Liver (tissue), 9 donors: Measurements from ENCODE around the gene LDHAL6B. TPM values are rescaled to one million over a fixed set of nuclear protein-coding genes. Genes with fewer than 3 reads are reported as not detected.
"Not testable (repeated sequence)": the region's sequence is repeated elsewhere in the genome, so short reads cannot be mapped to it uniquely, and the experiment has no call there.

Source experiments
- DNase-seq: peaks from one replicate; pipeline ENCODE4 v3.0.0-alpha.2; 2017; ENCODE audit warnings: low spot score
- H3K27ac ChIP-seq, 2 donors: one replicate each; pipeline ENCODE4 v1.7.0; 2013; ENCODE audit warnings: inconsistent platforms in 2 of 2, low read length in 2 of 2, control low read depth in 1 of 2, low read depth in 1 of 2, mild to moderate bottlenecking in 1 of 2
- H3K27me3 ChIP-seq, 4 donors: one replicate each; pipeline versions ENCODE4 v1.6.1 to v1.7.0; 2013; ENCODE audit warnings: low read length in 3 of 4, inconsistent platforms in 1 of 4, mild to moderate bottlenecking in 1 of 4, moderate library complexity in 1 of 4; ENCODE audit not compliant: control insufficient read depth in 4 of 4, insufficient read depth in 4 of 4
- H3K36me3 ChIP-seq, 4 donors: one replicate each; pipeline versions ENCODE4 v1.6.1 to v1.7.0; 2013; ENCODE audit warnings: low read length in 3 of 4, mild to moderate bottlenecking in 3 of 4, low read depth in 1 of 4, moderate library complexity in 1 of 4; ENCODE audit not compliant: control insufficient read depth in 4 of 4, insufficient read depth in 3 of 4
- H3K4me1 ChIP-seq, 4 donors: one replicate each; pipeline versions ENCODE4 v1.6.1 to v1.7.0; 2013; ENCODE audit warnings: low read length in 3 of 4, mild to moderate bottlenecking in 3 of 4, moderate library complexity in 1 of 4; ENCODE audit not compliant: control insufficient read depth in 4 of 4, insufficient read depth in 4 of 4
- H3K4me3 ChIP-seq, 3 donors: one replicate each; pipeline versions ENCODE4 v1.6.1 to v1.7.0; 2013; ENCODE audit warnings: low read length in 3 of 3, control low read depth in 1 of 3, low read depth in 1 of 3, mild to moderate bottlenecking in 1 of 3
- H3K9ac ChIP-seq, 2 donors: one replicate each; pipeline ENCODE4 v1.7.0; 2013; ENCODE audit warnings: low read length in 2 of 2, mild to moderate bottlenecking in 2 of 2, moderate library complexity in 2 of 2, control low read depth in 1 of 2, low read depth in 1 of 2
- H3K9me3 ChIP-seq, 4 donors: one replicate each; pipeline versions ENCODE4 v1.6.1 to v1.7.0; 2013; ENCODE audit warnings: low read length in 3 of 4; ENCODE audit not compliant: control insufficient read depth in 4 of 4
- FOXA2 ChIP-seq: IDR thresholded peaks from 2 replicates; pipeline ENCODE4 v1.6.1; 2016; ENCODE audit warnings: antibody characterized with exemption
- NR2F2 ChIP-seq: IDR thresholded peaks from 2 replicates; pipeline ENCODE4 v1.6.1; 2016; ENCODE audit warnings: antibody characterized with exemption
- RAD21 ChIP-seq, 2 donors: IDR thresholded peaks; 2 replicates each; pipeline ENCODE4 v1.6.1; 2016; ENCODE audit warnings: antibody characterized with exemption in 2 of 2, mild to moderate bottlenecking in 2 of 2
- SP1 ChIP-seq: IDR thresholded peaks from 2 replicates; pipeline ENCODE4 v1.6.1; 2018; ENCODE audit warnings: antibody characterized with exemption, mild to moderate bottlenecking
- TAF1 ChIP-seq: conservative IDR thresholded peaks from 2 replicates; pipeline ENCODE4 v1.6.1; 2016; ENCODE audit warnings: antibody characterized with exemption, mild to moderate bottlenecking
- YY1 ChIP-seq: IDR thresholded peaks from 2 replicates; pipeline ENCODE4 v1.6.1; 2016; ENCODE audit warnings: antibody characterized with exemption, mild to moderate bottlenecking
- WGBS: extraction: QIAGEN DNeasy Blood & Tissue Kit; methylation state at CpG from one replicate; pipeline ENCODE4 v1.1.7; 2013; 5-methylcytosine and 5-hydroxymethylcytosine counted together
- polyA plus RNA-seq, 2 donors: library from polyadenylated mRNA; stranded (reverse) in 1 of 2; unstranded in 1 of 2; fragments of 200-250 nt in 1 of 2; fragments of >200 nt in 1 of 2; fragmentation: Nextera tagmentation in 1 of 2; extraction: Ambion mirVana in 1 of 2; gene quantifications; one replicate each; pipeline versions ENCODE4 v1.2.1 to v1.2.3, GENCODE V29; 2013 to 2015
- total RNA-seq, 2 donors: library from RNA; depleted of rRNA; stranded (reverse); fragments of >200 nt; gene quantifications; one replicate each; pipeline ENCODE4 v1.2.3, GENCODE V29; 2014
- TF ChIP-seq, protein P1 (sequence below): IDR thresholded peaks from 2 replicates; pipeline ENCODE4 v1.6.1; 2016; ENCODE audit warnings: antibody characterized with exemption
- TF ChIP-seq, protein P2 (sequence below): fragments of 150-350 bp; IDR thresholded peaks from 2 replicates; pipeline ENCODE4 v1.5.1; 2017; ENCODE audit warnings: improper control_type of control experiment, low read depth, low read length; ENCODE audit not compliant: missing input control
- donor health status: healthy.
- donor health status: healthy.
- donor health status: healthy.
- donor health status: healthy.
- donor health status: healthy.

LDHAL6B gene
- total and polyA plus RNA-seq, 4 donors, result not detected

DNA sequence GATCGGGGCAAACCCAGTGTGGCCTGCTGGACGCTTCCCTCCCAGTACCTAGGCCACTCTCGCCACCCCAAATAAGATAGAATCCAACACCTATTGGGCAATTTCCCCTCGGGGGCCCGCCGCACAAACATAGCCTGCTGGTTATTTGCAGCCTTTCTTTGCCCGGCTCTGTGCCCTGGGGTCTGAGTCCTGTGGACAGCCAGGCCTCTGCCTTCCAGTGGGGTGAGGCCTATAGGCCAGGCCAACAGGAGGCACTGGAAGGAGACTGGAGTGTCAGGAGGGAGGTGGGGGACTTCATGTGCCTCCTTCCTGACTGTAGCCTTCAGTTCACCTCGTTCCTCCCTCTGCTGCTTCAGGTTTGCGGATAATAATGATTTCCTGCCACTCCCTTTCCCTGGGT lies 47.4 kb upstream of the LDHAL6B start:
- no peak for TF ChIP-seq YY1
- TF ChIP-seq FOXA2, result no peak
- TF ChIP-seq TAF1, result no peak
- TF ChIP-seq NR2F2, result no peak
- TF ChIP-seq, protein P1, sequence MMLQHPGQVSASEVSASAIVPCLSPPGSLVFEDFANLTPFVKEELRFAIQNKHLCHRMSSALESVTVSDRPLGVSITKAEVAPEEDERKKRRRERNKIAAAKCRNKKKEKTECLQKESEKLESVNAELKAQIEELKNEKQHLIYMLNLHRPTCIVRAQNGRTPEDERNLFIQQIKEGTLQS, result no peak
- Histone ChIP-seq H3K4me3 (no peak overlapping the region), H3K9me3 (no peaks in the 10 kb centered on the region), H3K4me1 (no peaks in the 10 kb centered on the region), H3K27me3 (no peaks in the 10 kb centered on the region), H3K36me3 (peaks cover 11 to 63% (median 20%) of the 10 kb centered on the region in 4 donors), H3K9ac (no peak overlapping the region), H3K27ac (no peak overlapping the region)
- no peak for DNase-seq
- 90% methylated on average over 9 of the region's 9 CpGs for WGBS

DNA sequence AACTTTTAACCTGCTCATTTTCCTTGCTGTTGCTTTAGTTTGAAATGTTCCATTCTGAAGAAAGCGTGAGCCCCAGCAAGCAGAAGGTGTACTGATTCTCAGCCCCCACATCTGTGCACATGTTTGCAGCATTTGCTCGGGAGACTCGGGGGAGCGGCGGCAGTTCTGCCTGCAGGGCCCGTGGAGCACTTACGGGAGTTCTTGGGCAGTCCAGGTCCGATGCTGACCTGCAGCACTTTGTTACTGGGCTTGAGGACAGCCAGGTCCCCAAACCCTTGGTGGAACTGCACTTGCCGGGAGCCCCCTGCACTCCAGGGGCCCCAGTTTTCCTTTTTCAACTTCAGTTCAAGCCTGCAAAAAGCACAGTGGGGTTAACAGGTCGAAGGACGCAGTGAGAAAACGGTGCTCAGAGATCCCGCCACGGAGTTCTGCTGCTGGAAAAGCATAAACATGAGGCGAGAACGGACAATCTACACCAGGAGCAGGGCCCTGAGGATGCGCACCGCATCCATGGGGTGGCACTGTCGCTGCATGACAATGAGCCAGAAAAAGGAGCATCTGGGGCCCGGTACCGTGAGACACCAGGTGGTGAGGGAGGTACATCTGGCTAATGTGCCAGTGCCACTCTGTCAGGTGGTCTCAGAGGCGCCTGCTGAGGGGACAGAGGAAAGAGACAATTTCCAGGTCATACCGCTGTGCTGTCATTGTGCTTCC lies 45.6 kb upstream of the LDHAL6B start:
- 92% methylated on average over 23 of the region's 23 CpGs for WGBS
- peaks cover 8 to 53% (median 18%) of the 10 kb centered on the region in 4 donors for H3K36me3 ChIP-seq

DNA sequence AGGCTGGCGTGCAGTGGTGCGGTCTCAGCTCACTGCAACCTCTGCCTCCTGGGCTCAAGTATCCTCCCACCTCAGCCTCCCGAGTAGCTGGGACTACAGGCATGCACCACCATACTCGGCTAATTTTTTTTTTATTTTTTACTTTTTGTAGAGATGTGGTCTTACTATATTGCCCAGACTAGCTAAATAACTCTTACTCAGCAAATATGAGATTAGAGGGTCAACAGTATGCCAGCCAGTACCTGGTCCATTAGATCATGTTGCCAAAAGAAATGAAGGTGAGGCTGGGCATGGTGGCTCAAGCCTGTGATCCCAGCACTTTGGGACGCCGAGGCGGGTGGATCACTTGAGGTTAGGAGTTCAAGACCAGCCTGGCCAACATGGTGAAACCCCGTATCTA lies 44.6 kb upstream of the LDHAL6B start:
- H3K36me3 ChIP-seq, result peaks cover 8 to 53% (median 20%) of the 10 kb centered on the region in 4 donors
- not testable (repeated sequence) for H3K9me3 ChIP-seq, DNase-seq, H3K4me1 ChIP-seq, H3K27ac ChIP-seq, H3K27me3 ChIP-seq, H3K9ac ChIP-seq, H3K4me3 ChIP-seq
- 98% methylated on average over 8 of the region's 8 CpGs for WGBS

More for the DNA sequence above, 45.6 kb upstream of the LDHAL6B start:
- no peak overlapping the region for H3K4me3 ChIP-seq
- H3K9me3 ChIP-seq, result no peaks in the 10 kb centered on the region
- TF ChIP-seq, protein P1, result no peak
- no peak for TF ChIP-seq TAF1
- TF ChIP-seq, protein P2, sequence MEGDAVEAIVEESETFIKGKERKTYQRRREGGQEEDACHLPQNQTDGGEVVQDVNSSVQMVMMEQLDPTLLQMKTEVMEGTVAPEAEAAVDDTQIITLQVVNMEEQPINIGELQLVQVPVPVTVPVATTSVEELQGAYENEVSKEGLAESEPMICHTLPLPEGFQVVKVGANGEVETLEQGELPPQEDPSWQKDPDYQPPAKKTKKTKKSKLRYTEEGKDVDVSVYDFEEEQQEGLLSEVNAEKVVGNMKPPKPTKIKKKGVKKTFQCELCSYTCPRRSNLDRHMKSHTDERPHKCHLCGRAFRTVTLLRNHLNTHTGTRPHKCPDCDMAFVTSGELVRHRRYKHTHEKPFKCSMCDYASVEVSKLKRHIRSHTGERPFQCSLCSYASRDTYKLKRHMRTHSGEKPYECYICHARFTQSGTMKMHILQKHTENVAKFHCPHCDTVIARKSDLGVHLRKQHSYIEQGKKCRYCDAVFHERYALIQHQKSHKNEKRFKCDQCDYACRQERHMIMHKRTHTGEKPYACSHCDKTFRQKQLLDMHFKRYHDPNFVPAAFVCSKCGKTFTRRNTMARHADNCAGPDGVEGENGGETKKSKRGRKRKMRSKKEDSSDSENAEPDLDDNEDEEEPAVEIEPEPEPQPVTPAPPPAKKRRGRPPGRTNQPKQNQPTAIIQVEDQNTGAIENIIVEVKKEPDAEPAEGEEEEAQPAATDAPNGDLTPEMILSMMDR, result peak; percentile 26
- TF ChIP-seq RAD21 (IDR thresholded peaks at IDR 0.05), result peak; percentile 34 to 58
- no peak for TF ChIP-seq SP1
- H3K4me1 ChIP-seq, result no peaks in the 10 kb centered on the region
- no peak overlapping the region for H3K27ac ChIP-seq
- no peaks in the 10 kb centered on the region for H3K27me3 ChIP-seq
- no peak for DNase-seq
- H3K9ac ChIP-seq, result no peak overlapping the region

DNA sequence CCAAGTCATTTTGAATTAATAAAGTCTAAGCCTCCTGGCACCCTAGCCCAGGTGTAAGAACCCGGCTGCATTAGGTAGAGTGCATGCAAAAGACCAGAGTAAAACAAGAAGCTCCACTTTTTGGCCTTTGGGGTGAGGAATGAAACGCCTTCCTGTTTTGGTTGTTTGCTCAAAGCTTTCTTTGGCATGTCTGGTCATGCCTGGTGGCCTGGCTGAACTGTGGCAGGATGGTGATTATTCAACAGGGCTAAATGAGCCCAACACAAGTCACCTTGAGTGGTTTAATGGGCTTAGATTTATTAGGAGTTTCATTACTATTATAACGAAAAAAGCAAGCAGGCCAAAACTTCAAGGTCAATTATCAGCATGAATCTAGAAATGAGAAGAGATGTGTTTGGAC lies 40.9 kb upstream of the LDHAL6B start:
- peaks cover 4 to 33% (median 21%) of the 10 kb centered on the region in 4 donors for H3K36me3 ChIP-seq
- H3K27me3 ChIP-seq, result no peaks in the 10 kb centered on the region
- H3K4me3 ChIP-seq, result no peak overlapping the region
- no peak for DNase-seq
- 84% methylated on average over 3 of the region's 3 CpGs for WGBS
- no peak for TF ChIP-seq YY1
- no peaks in the 10 kb centered on the region for H3K4me1 ChIP-seq
- H3K9me3 ChIP-seq, result no peaks in the 10 kb centered on the region
- H3K27ac ChIP-seq, result no peak overlapping the region
- no peak overlapping the region for H3K9ac ChIP-seq
